Measurements from ENCODE around the gene FSHR. TPM values are rescaled to one million over a fixed set of nuclear protein-coding genes. Genes with fewer than 3 reads are reported as not detected.

FSHR gene
- total and polyA plus RNA-seq, 7 donors: not detected

- Histone ChIP-seq H3K9me3 (no peaks in the 10 kb centered on the region), H3K4me1 (no peaks in the 10 kb centered on the region), H3K27me3 (no peaks in the 10 kb centered on the region), H3K36me3 (no peaks in the 10 kb centered on the region), H3K4me3 (no peak overlapping the region), H3K27ac (no peak overlapping the region)
- intact Hi-C loops (cut with DNase I): no loop called here
- 4 to 17% methylated on average over 1 of the region's 1 CpG for WGBS, 2 donors
- no peak for DNase-seq
- TF ChIP-seq EP300 (IDR thresholded peaks at IDR 0.05) (no peak), CTCF (IDR thresholded peaks at IDR 0.05) (no peak), POLR2A (IDR thresholded peaks at IDR 0.05) (no peak), POLR2AphosphoS5 (IDR thresholded peaks at IDR 0.05) (no peak)
Observed at GRCh38 chr2:49044350-49045079, 109.8 kb downstream of the FSHR start.

GRCh38 chr2:49043405-49043982 is 110.8 kb downstream of the FSHR start:
- Histone ChIP-seq H3K27ac (no peak overlapping the region), H3K36me3 (no peaks in the 10 kb centered on the region), H3K4me1 (no peaks in the 10 kb centered on the region), H3K9me3 (no peaks in the 10 kb centered on the region), H3K27me3 (no peaks in the 10 kb centered on the region), H3K4me3 (no peak overlapping the region)
- WGBS, 2 donors: 83 to 92% methylated on average over 5 of the region's 5 CpGs
- intact Hi-C loops (cut with DNase I): no loop called here
- no peak for DNase-seq
- TF ChIP-seq EP300 (IDR thresholded peaks at IDR 0.05) (no peak), CTCF (IDR thresholded peaks at IDR 0.05) (no peak), POLR2AphosphoS5 (IDR thresholded peaks at IDR 0.05) (no peak), POLR2A (IDR thresholded peaks at IDR 0.05) (no peak)

GRCh38 chr2:49042488-49042887 is 111.8 kb downstream of the FSHR start:
- no peak for TF ChIP-seq POLR2A (IDR thresholded peaks at IDR 0.05)
- TF ChIP-seq EP300 (IDR thresholded peaks at IDR 0.05): no peak
- no peak for TF ChIP-seq CTCF (IDR thresholded peaks at IDR 0.05)
- TF ChIP-seq POLR2AphosphoS5 (IDR thresholded peaks at IDR 0.05): no peak
- intact Hi-C loops (cut with DNase I): no loop called here
- Histone ChIP-seq H3K9me3 (no peaks in the 10 kb centered on the region), H3K27ac (no peak overlapping the region), H3K27me3 (no peaks in the 10 kb centered on the region), H3K4me1 (no peaks in the 10 kb centered on the region), H3K4me3 (no peak overlapping the region), H3K36me3 (no peaks in the 10 kb centered on the region)
- WGBS, 2 donors: 65 to 67% methylated on average over 1 of the region's 1 CpG
- no peak for DNase-seq

GRCh38 chr2:49041061-49041460 is 113.3 kb downstream of the FSHR start:
- intact Hi-C loops (cut with DNase I): no loop called here
- H3K9me3 ChIP-seq: no peaks in the 10 kb centered on the region
- no peak for DNase-seq
- H3K4me3 ChIP-seq: no peak overlapping the region
- no peaks in the 10 kb centered on the region for H3K4me1 ChIP-seq
- no peaks in the 10 kb centered on the region for H3K36me3 ChIP-seq
- no peaks in the 10 kb centered on the region for H3K27me3 ChIP-seq
- TF ChIP-seq CTCF (IDR thresholded peaks at IDR 0.05) (no peak), POLR2A (IDR thresholded peaks at IDR 0.05) (no peak), EP300 (IDR thresholded peaks at IDR 0.05) (no peak), POLR2AphosphoS5 (IDR thresholded peaks at IDR 0.05) (no peak)
- no peak overlapping the region for H3K27ac ChIP-seq
- 89 to 93% methylated on average over 4 of the region's 4 CpGs for WGBS, 2 donors

Data from sigmoid colon (tissue), 7 donors.